ENCODE measurements around the gene TPGS1.

TPGS1 gene

GRCh38 chr19:491146-491741 is 16.1 kb upstream of the TPGS1 start:
- no peak for FAIRE-seq
- TF ChIP-seq POLR2AphosphoS5 (IDR thresholded peaks at IDR 0.05; ENCODE audit: low read depth, low read length) (no peak), POLR2A (IDR thresholded peaks at IDR 0.05; ENCODE audit: low read depth, low read length) (no peak), TAF1 (IDR thresholded peaks at IDR 0.05; ENCODE audit: borderline replicate concordance, low read depth, low read length) (no peak)
- no peak for DNase-seq (ENCODE audit: insufficient read length)

GRCh38 chr19:492091-492531 is 15.2 kb upstream of the TPGS1 start:
- TF ChIP-seq POLR2A (IDR thresholded peaks at IDR 0.05; ENCODE audit: low read depth, low read length) (no peak), TAF1 (IDR thresholded peaks at IDR 0.05; ENCODE audit: borderline replicate concordance, low read depth, low read length) (no peak), POLR2AphosphoS5 (IDR thresholded peaks at IDR 0.05; ENCODE audit: low read depth, low read length) (no peak)
- FAIRE-seq (no peak), DNase-seq (ENCODE audit: insufficient read length) (no peak)

GRCh38 chr19:493391-494170 is 13.7 kb upstream of the TPGS1 start:
- TF ChIP-seq POLR2AphosphoS5 (IDR thresholded peaks at IDR 0.05; ENCODE audit: low read depth, low read length) (no peak), POLR2A (IDR thresholded peaks at IDR 0.05; ENCODE audit: low read depth, low read length) (no peak), TAF1 (IDR thresholded peaks at IDR 0.05; ENCODE audit: borderline replicate concordance, low read depth, low read length) (no peak)
- DNase-seq (ENCODE audit: insufficient read length), result no peak
- no peak for FAIRE-seq

- DNase-seq (ENCODE audit: insufficient read length) (no peak), FAIRE-seq (no peak)
These were observed 12.9 kb upstream of the TPGS1 start for GRCh38 chr19:494171-495080.

GRCh38 chr19:495081-495401 is 12.3 kb upstream of the TPGS1 start:
- TF ChIP-seq TAF1 (IDR thresholded peaks at IDR 0.05; ENCODE audit: borderline replicate concordance, low read depth, low read length) (no peak), POLR2AphosphoS5 (IDR thresholded peaks at IDR 0.05; ENCODE audit: low read depth, low read length) (no peak), POLR2A (IDR thresholded peaks at IDR 0.05; ENCODE audit: low read depth, low read length) (no peak)
- no peak for FAIRE-seq
- DNase-seq (ENCODE audit: insufficient read length), result no peak

More at GRCh38 chr19:494171-495080, 12.9 kb upstream of the TPGS1 start:
- no peak for TF ChIP-seq POLR2A (IDR thresholded peaks at IDR 0.05; ENCODE audit: low read depth, low read length)
- no peak for TF ChIP-seq POLR2AphosphoS5 (IDR thresholded peaks at IDR 0.05; ENCODE audit: low read depth, low read length)
- TF ChIP-seq TAF1 (IDR thresholded peaks at IDR 0.05; ENCODE audit: borderline replicate concordance, low read depth, low read length), result no peak

GRCh38 chr19:495402-496111 is 11.7 kb upstream of the TPGS1 start:
- DNase-seq (ENCODE audit: insufficient read length), result peak; percentile 63
- no peak for FAIRE-seq
- no peak for TF ChIP-seq TAF1 (IDR thresholded peaks at IDR 0.05; ENCODE audit: borderline replicate concordance, low read depth, low read length)
- no peak for TF ChIP-seq POLR2A (IDR thresholded peaks at IDR 0.05; ENCODE audit: low read depth, low read length)
- no peak for TF ChIP-seq POLR2AphosphoS5 (IDR thresholded peaks at IDR 0.05; ENCODE audit: low read depth, low read length)

- DNase-seq (ENCODE audit: insufficient read length) (no peak), FAIRE-seq (no peak)
- no peak for TF ChIP-seq POLR2AphosphoS5 (IDR thresholded peaks at IDR 0.05; ENCODE audit: low read depth, low read length)
- no peak for TF ChIP-seq POLR2A (IDR thresholded peaks at IDR 0.05; ENCODE audit: low read depth, low read length)
- TF ChIP-seq TAF1 (IDR thresholded peaks at IDR 0.05; ENCODE audit: borderline replicate concordance, low read depth, low read length), result no peak
These were observed 11.1 kb upstream of the TPGS1 start, which contains the start of gene MADCAM1 for GRCh38 chr19:496112-496665. TSS of gene MADCAM1 (plus strand) at chr19:496486. CDS start at chr19:496500, 14 bp downstream.

- FAIRE-seq (no peak), DNase-seq (ENCODE audit: insufficient read length) (no peak)
- no peak for TF ChIP-seq POLR2AphosphoS5 (IDR thresholded peaks at IDR 0.05; ENCODE audit: low read depth, low read length)
- no peak for TF ChIP-seq TAF1 (IDR thresholded peaks at IDR 0.05; ENCODE audit: borderline replicate concordance, low read depth, low read length)
- no peak for TF ChIP-seq POLR2A (IDR thresholded peaks at IDR 0.05; ENCODE audit: low read depth, low read length)
These were observed 10.3 kb upstream of the TPGS1 start for GRCh38 chr19:496986-497385.

GRCh38 chr19:497491-497868 is 9.8 kb upstream of the TPGS1 start:
- no peak for DNase-seq (ENCODE audit: insufficient read length)
- no peak for TF ChIP-seq POLR2A (IDR thresholded peaks at IDR 0.05; ENCODE audit: low read depth, low read length)
- TF ChIP-seq TAF1 (IDR thresholded peaks at IDR 0.05; ENCODE audit: borderline replicate concordance, low read depth, low read length), result no peak
- no peak for FAIRE-seq

GRCh38 chr19:497869-498510 is 9.3 kb upstream of the TPGS1 start:
- DNase-seq (ENCODE audit: insufficient read length) (no peak), FAIRE-seq (no peak)
- TF ChIP-seq POLR2A (IDR thresholded peaks at IDR 0.05; ENCODE audit: low read depth, low read length) (no peak), POLR2AphosphoS5 (IDR thresholded peaks at IDR 0.05; ENCODE audit: low read depth, low read length) (no peak), TAF1 (IDR thresholded peaks at IDR 0.05; ENCODE audit: borderline replicate concordance, low read depth, low read length) (no peak)

Data from GM12892 (cell line).